MM.1S (cell line): ENCODE data around the gene GMPR2.

Source experiments
- DNase-seq: peaks from one replicate; pipeline ENCODE4 v3.0.0-alpha.2; 2015
- H2AFZ ChIP-seq: fragments of 300-600 bp; sonication (generic); 2 replicates; pipeline ENCODE4 v1.6.0; 2016; ENCODE audit warnings: antibody characterized with exemption, low read length
- H3F3A ChIP-seq: fragments of 300-600 bp; sonication (generic); 2 replicates; pipeline ENCODE4 v1.6.1; 2016; ENCODE audit warnings: mild to moderate bottlenecking, antibody characterized with exemption, low read length, moderate library complexity, mixed read lengths; ENCODE audit not compliant: insufficient read depth
- H3K27ac ChIP-seq: fragments of 300-600 bp; sonication (generic); 2 replicates; pipeline ENCODE4 v1.5.1; 2016; ENCODE audit warnings: mild to moderate bottlenecking, low read length
- H3K27me3 ChIP-seq: fragments of 300-600 bp; sonication (generic); replicated peaks from 2 replicates; pipeline ENCODE4 v1.6.0; 2016; ENCODE audit warnings: low read length; ENCODE audit not compliant: insufficient read depth
- H3K36me3 ChIP-seq: fragments of 300-600 bp; sonication (generic); replicated peaks from 2 replicates; pipeline ENCODE4 v1.6.1; 2016; ENCODE audit warnings: mild to moderate bottlenecking, low read length, mixed read lengths; ENCODE audit not compliant: insufficient read depth
- H3K4me1 ChIP-seq: fragments of 300-600 bp; sonication (generic); 2 replicates; pipeline ENCODE4 v1.6.1; 2016; ENCODE audit warnings: low read length, mixed read lengths
- H3K4me2 ChIP-seq: fragments of 300-600 bp; sonication (generic); 2 replicates; pipeline ENCODE4 v1.6.0; 2016; ENCODE audit warnings: low read depth, low read length
- H3K4me3 ChIP-seq: fragments of 300-600 bp; sonication (generic); 2 replicates; pipeline ENCODE4 v1.5.1; 2016; ENCODE audit warnings: low read length, mixed read lengths
- H3K79me2 ChIP-seq: fragments of 300-600 bp; sonication (generic); 2 replicates; pipeline ENCODE4 v1.6.1; 2016; ENCODE audit warnings: mixed run types, low read length, mixed read lengths
- H3K9ac ChIP-seq: fragments of 300-600 bp; sonication (generic); 2 replicates; pipeline ENCODE4 v1.6.1; 2016; ENCODE audit warnings: low read length, mixed read lengths
- H3K9me2 ChIP-seq: fragments of 300-600 bp; sonication (generic); replicated peaks from 2 replicates; pipeline ENCODE4 v1.6.1; 2016; ENCODE audit warnings: mild to moderate bottlenecking, low read length, mixed read lengths; ENCODE audit not compliant: insufficient read depth
- H3K9me3 ChIP-seq: fragments of 300-600 bp; sonication (generic); replicated peaks from 2 replicates; pipeline ENCODE4 v1.6.1; 2016; ENCODE audit warnings: mild to moderate bottlenecking, low read length, mixed read lengths; ENCODE audit not compliant: insufficient read depth
- H4K20me1 ChIP-seq: fragments of 300-600 bp; sonication (generic); 2 replicates; pipeline ENCODE4 v1.6.1; 2016; ENCODE audit warnings: mild to moderate bottlenecking, low read length, moderate library complexity, mixed read lengths; ENCODE audit not compliant: insufficient read depth
- EZH2 ChIP-seq: fragments of 300-600 bp; sonication (generic); optimal IDR thresholded peaks from 2 replicates; pipeline ENCODE3; 2017; ENCODE audit warnings: low read depth, mild to moderate bottlenecking, antibody characterized with exemption, low read length, mixed read lengths
- EZH2phosphoT487 ChIP-seq: fragments of 300-600 bp; sonication (generic); IDR thresholded peaks from 2 replicates; pipeline ENCODE4 v1.6.1; 2018; ENCODE audit warnings: antibody characterized with exemption, low read length
- TF ChIP-seq, protein P1 (sequence below): fragments of 300-600 bp; sonication (generic); IDR thresholded peaks from 2 replicates; pipeline ENCODE4 v1.5.1; 2016; ENCODE audit warnings: antibody characterized with exemption, low read length, mixed read lengths

Gene GMPR2

DNA sequence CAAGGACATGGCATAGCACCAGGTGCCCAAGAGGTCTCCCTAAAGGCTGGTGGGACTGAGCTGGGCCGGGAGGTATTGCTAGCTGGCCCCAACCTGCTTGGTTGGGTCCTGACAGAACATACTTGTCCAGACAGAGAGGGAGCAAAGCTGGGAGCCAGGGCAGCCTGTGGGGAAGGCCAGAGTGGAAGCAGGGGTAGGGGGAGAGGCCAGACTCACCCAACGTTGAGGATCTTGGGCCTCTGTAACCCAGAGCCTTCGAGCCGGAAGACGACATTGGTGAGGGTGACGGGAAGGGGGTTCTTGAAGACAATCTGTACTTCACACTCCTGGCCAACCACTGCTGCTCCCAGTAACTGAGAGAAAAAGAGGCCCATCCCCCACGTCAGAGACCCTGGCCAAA lies 21.2 kb downstream of the GMPR2 start:
- H3K9me3 ChIP-seq, result no peaks in the 10 kb centered on the region
- TF ChIP-seq, protein P1, sequence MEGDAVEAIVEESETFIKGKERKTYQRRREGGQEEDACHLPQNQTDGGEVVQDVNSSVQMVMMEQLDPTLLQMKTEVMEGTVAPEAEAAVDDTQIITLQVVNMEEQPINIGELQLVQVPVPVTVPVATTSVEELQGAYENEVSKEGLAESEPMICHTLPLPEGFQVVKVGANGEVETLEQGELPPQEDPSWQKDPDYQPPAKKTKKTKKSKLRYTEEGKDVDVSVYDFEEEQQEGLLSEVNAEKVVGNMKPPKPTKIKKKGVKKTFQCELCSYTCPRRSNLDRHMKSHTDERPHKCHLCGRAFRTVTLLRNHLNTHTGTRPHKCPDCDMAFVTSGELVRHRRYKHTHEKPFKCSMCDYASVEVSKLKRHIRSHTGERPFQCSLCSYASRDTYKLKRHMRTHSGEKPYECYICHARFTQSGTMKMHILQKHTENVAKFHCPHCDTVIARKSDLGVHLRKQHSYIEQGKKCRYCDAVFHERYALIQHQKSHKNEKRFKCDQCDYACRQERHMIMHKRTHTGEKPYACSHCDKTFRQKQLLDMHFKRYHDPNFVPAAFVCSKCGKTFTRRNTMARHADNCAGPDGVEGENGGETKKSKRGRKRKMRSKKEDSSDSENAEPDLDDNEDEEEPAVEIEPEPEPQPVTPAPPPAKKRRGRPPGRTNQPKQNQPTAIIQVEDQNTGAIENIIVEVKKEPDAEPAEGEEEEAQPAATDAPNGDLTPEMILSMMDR, result no peak
- no peak for TF ChIP-seq EZH2phosphoT487
- TF ChIP-seq EZH2, result no peak
- no peak overlapping the region for H3K9ac ChIP-seq
- no peaks in the 10 kb centered on the region for H3K27me3 ChIP-seq
- no peaks in the 10 kb centered on the region for H4K20me1 ChIP-seq
- H3K4me3 ChIP-seq, result no peak overlapping the region
- no peaks in the 10 kb centered on the region for H3K4me1 ChIP-seq
- H3K9me2 ChIP-seq, result no peaks in the 10 kb centered on the region
- no peaks in the 10 kb centered on the region for H3K36me3 ChIP-seq
- H3K4me2 ChIP-seq, result no peak overlapping the region
- no peaks in the 10 kb centered on the region for H3K79me2 ChIP-seq
- H2AFZ ChIP-seq, result no peak overlapping the region
- H3K27ac ChIP-seq, result no peak overlapping the region
- DNase-seq, result no peak
- no peaks in the 10 kb centered on the region for H3F3A ChIP-seq

DNA sequence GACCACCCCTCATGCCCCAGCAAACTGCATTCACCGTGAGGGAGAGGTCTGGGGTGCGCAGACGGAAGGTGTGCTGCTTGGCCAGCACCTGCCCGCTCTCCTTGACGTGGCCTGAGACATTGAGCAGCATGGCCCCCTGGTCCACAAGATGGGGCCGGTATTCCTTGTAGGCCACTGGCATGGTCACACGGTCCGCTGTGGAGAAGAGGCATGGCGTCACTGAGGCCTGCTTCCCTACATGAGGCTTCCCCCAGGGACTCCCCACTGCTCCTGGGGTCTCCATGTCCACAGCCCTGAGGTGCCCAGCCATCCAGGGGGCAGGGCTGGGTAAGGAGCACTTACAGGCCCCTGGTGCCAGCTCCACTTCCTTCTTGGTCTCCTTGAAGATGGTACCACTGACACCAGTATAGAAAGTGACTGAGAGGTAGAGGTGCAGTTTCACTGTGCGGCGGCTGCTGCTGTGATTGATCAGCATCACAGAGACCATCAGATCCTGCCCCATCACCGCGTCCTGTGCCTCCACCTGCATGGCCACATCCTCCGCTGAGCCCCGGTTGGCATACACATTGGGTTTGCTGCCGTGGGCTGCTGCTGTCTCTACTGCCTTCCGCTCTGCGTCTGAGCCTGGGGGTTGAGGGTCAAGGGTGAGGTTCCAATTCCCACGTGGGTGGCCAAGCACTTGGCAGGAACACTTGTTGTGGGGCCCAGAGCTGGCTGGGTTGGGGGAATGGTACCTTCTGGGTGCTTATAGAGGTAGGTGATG lies 22.1 kb downstream of the GMPR2 start:
- DNase-seq, result no peak
- no peaks in the 10 kb centered on the region for H3K9me3 ChIP-seq
- H3K79me2 ChIP-seq, result no peaks in the 10 kb centered on the region
- no peak overlapping the region for H3K27ac ChIP-seq
- no peak overlapping the region for H3K9ac ChIP-seq
- H2AFZ ChIP-seq, result no peak overlapping the region
- H3K9me2 ChIP-seq, result no peaks in the 10 kb centered on the region
- TF ChIP-seq EZH2phosphoT487, result no peak
- no peaks in the 10 kb centered on the region for H3K27me3 ChIP-seq
- H3F3A ChIP-seq, result no peaks in the 10 kb centered on the region
- H4K20me1 ChIP-seq, result no peaks in the 10 kb centered on the region
- no peak overlapping the region for H3K4me2 ChIP-seq
- H3K4me3 ChIP-seq, result no peak overlapping the region
- H3K4me1 ChIP-seq, result no peaks in the 10 kb centered on the region
- H3K36me3 ChIP-seq, result no peaks in the 10 kb centered on the region

DNA sequence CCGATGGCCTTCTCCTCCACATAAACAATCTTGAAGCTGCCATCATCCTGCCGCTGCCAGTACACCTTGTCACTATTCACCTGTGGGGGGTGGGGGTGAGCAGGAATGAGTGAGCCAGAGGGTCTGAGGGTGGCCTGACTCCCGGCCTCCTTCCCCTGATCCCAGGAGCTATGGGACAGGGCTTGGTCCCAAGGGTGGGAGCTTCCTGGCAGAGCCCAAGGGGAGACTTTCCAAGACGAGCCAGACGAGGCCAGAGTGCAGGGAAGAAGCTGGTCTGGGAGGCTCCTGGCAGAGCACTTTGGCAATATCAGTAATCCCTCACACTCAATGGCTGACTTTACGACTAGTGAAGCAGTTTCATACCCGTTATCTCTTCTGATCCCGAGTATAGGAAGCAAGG lies 22.7 kb downstream of the GMPR2 start:
- no peaks in the 10 kb centered on the region for H3K36me3 ChIP-seq
- H3K9ac ChIP-seq, result no peak overlapping the region
- H3K27me3 ChIP-seq, result no peaks in the 10 kb centered on the region
- H3K79me2 ChIP-seq, result no peaks in the 10 kb centered on the region
- no peak overlapping the region for H3K27ac ChIP-seq
- DNase-seq, result no peak
- H3K4me1 ChIP-seq, result no peaks in the 10 kb centered on the region
- no peak overlapping the region for H3K4me3 ChIP-seq
- no peak overlapping the region for H3K4me2 ChIP-seq
- H3K9me2 ChIP-seq, result no peaks in the 10 kb centered on the region
- H3F3A ChIP-seq, result no peaks in the 10 kb centered on the region
- H4K20me1 ChIP-seq, result no peaks in the 10 kb centered on the region
- no peak overlapping the region for H2AFZ ChIP-seq
- TF ChIP-seq EZH2phosphoT487, result no peak
- TF ChIP-seq, protein P1, result no peak
- TF ChIP-seq EZH2, result no peak
- no peaks in the 10 kb centered on the region for H3K9me3 ChIP-seq

DNA sequence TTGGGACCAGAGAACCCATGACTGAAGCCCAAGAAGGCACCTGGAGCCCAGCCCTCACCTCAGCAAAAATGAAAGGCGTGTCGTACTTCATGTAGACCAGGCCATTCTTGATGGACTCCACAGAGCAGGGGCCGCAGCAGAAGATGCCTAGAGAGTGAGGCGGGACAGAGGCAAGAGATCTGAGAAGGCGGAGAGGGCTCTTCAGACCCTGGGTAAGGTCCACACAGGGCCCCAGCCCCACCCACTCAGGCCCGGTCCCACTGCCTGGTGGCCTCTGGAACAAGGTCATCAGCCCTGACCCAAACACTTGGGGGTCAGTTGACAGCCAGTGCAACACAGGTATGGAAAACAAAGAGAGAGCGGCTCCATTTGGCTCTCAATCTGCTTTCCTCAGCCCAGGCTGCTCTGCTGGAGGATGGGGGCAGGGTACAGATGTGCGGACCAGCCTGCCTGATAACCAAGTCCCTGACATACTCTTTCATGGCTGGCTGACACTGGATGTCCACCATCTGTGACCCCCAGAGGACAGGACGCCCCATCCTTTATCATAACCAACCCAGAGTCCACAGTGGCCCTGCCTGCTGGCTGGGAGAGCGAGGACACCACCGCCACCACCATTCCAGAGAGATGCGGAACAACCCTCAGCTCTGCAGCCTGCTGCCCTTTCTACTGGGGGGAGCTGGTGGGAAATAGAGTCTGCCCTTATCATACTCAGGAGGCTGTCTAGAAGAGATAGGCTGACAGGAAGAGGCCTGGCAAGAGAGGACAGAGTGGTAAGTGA lies 23.4 kb downstream of the GMPR2 start:
- no peak for DNase-seq
- Histone ChIP-seq H2AFZ (no peak overlapping the region), H3K36me3 (no peaks in the 10 kb centered on the region), H3K4me1 (no peaks in the 10 kb centered on the region), H3K27ac (no peak overlapping the region), H3K79me2 (no peaks in the 10 kb centered on the region), H4K20me1 (no peaks in the 10 kb centered on the region), H3K27me3 (no peaks in the 10 kb centered on the region), H3K4me2 (no peak overlapping the region), H3F3A (no peaks in the 10 kb centered on the region), H3K9me2 (no peaks in the 10 kb centered on the region), H3K9ac (no peak overlapping the region), H3K9me3 (no peaks in the 10 kb centered on the region), H3K4me3 (no peak overlapping the region)
- no peak for TF ChIP-seq EZH2phosphoT487
- TF ChIP-seq EZH2, result no peak
- TF ChIP-seq, protein P1, result no peak
